Measurements from ENCODE around the gene PXDN. TPM values are rescaled to one million over a fixed set of nuclear protein-coding genes. Genes with fewer than 3 reads are reported as not detected.

The PXDN gene
- total and polyA plus RNA-seq, 9 of the 15 experiments (the other 6 are each of a cell fraction or from before 2014, with no cell fraction given): 0.49 TPM; not detected in 8

DNA sequence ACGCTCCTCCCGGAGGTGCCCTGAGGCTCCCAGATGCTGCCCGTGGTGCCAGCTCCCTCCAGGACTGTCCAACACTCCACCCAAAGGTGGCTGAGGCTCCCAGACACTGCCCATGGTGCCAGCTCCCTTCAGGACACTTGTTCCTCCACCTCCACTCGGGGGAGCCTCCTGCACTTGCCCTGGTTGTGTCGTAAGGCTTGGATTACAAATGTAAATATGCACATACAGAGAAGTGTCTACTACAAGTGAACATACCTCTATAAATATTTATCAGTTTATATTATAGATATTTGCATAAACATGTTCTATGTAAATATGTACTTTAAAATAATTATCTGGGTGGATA, 143.3 kb downstream of the PXDN start:
- no peak overlapping the region for H3K9ac ChIP-seq (ENCODE audit: insufficient read depth in 1 of 2, low read depth in 2 of 2, low read length in 2 of 2)
- H2AFZ ChIP-seq (ENCODE audit: low read depth, low read length): no peak overlapping the region
- H3K79me2 ChIP-seq (ENCODE audit: control insufficient read depth, insufficient read depth, low read length): no peaks in the 10 kb centered on the region
- ChIA-PET POLR2A (interaction anchor here (0.6 kb wide), 1 partner anchor 12 kb away, joined by 3 read pairs; no protein-coding TSS in a partner anchor), CTCF (ENCODE audit: low intra/inter-chr PET ratio) (no interaction called here)
- 0% methylated on average over 5 of the region's 5 CpGs for WGBS (ENCODE audit: insufficient coverage, low coverage, missing lambda C conversion rate)
- BruUV-seq (replicated peaks): no TSS peak
- FAIRE-seq (no peak), ATAC-seq (no peak), DNase-seq (ENCODE audit: extremely low read depth in 1 of 4, low spot score in 3 of 4) (no peak)
- no peak overlapping the region for H3K4me3 ChIP-seq
- no peak overlapping the region for H3K27ac ChIP-seq (ENCODE audit: extremely low read depth, low read depth, low read length)
- H3K4me2 ChIP-seq (ENCODE audit: insufficient read depth, low read length): no peak overlapping the region
- in situ Hi-C loops (cut with MboI) (no loop called here), intact Hi-C loops (cut with micrococcal nuclease) (no loop called here)
- H3K27me3 ChIP-seq (ENCODE audit: control insufficient read depth in 2 of 2, insufficient read depth in 2 of 2, low read length in 2 of 2): peaks cover 0 to 39% of the 10 kb centered on the region in 2 experiments; a peak in 2 of 5 replicates
- H4K20me1 ChIP-seq (replicated peaks; ENCODE audit: control insufficient read depth, insufficient read depth, low read length): no peaks in the 10 kb centered on the region; the same call in 1 of the 2 replicates
- H3K36me3 ChIP-seq (ENCODE audit: control insufficient read depth, insufficient read depth, low read length): no peaks in the 10 kb centered on the region
- H3K9me3 ChIP-seq (replicated peaks; ENCODE audit: control insufficient read depth, insufficient read depth, low read depth, low read length): no peaks in the 10 kb centered on the region
- TF ChIP-seq E2F6 (IDR thresholded peaks at IDR 0.05; ENCODE audit: borderline replicate concordance in 1 of 2, extremely low read depth in 1 of 2, insufficient read depth in 1 of 2, insufficient read length in 1 of 2, low read depth in 1 of 2, low read length in 1 of 2, poor library complexity in 1 of 2, severe bottlenecking in 1 of 2) (no peak), KLF10 (CRISPR knock-in tag; IDR thresholded peaks at IDR 0.05) (no peak), PPARD (CRISPR knock-in tag; IDR thresholded peaks at IDR 0.05) (no peak)
- TF ChIP-seq, protein P1, sequence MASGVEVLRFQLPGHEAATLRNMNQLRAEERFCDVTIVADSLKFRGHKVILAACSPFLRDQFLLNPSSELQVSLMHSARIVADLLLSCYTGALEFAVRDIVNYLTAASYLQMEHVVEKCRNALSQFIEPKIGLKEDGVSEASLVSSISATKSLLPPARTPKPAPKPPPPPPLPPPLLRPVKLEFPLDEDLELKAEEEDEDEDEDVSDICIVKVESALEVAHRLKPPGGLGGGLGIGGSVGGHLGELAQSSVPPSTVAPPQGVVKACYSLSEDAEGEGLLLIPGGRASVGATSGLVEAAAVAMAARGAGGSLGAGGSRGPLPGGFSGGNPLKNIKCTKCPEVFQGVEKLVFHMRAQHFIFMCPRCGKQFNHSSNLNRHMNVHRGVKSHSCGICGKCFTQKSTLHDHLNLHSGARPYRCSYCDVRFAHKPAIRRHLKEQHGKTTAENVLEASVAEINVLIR (CRISPR knock-in tag; IDR thresholded peaks at IDR 0.05): no peak
- TF ChIP-seq, protein P2, sequence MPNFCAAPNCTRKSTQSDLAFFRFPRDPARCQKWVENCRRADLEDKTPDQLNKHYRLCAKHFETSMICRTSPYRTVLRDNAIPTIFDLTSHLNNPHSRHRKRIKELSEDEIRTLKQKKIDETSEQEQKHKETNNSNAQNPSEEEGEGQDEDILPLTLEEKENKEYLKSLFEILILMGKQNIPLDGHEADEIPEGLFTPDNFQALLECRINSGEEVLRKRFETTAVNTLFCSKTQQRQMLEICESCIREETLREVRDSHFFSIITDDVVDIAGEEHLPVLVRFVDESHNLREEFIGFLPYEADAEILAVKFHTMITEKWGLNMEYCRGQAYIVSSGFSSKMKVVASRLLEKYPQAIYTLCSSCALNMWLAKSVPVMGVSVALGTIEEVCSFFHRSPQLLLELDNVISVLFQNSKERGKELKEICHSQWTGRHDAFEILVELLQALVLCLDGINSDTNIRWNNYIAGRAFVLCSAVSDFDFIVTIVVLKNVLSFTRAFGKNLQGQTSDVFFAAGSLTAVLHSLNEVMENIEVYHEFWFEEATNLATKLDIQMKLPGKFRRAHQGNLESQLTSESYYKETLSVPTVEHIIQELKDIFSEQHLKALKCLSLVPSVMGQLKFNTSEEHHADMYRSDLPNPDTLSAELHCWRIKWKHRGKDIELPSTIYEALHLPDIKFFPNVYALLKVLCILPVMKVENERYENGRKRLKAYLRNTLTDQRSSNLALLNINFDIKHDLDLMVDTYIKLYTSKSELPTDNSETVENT (CRISPR knock-in tag; IDR thresholded peaks at IDR 0.05): no peak
- H3K9me1 ChIP-seq (ENCODE audit: control insufficient read depth, insufficient read depth, low read length): peaks cover 4% of the 10 kb centered on the region
- H3K4me1 ChIP-seq (replicated peaks in 1 of 2; ENCODE audit: control insufficient read depth in 2 of 2, insufficient read depth in 2 of 2, low read length in 2 of 2): peaks cover 0 to 4% of the 10 kb centered on the region in 2 experiments; a peak in 1 of 5 replicates

All from K562 (cell line).